Mucosa of rectum (tissue), 2 donors: ENCODE data around the gene MNT.

Experiments used
- H3K27ac ChIP-seq, 2 donors: one replicate each; pipeline ENCODE4 v1.7.0; 2013; ENCODE audit warnings: inconsistent platforms in 2 of 2, low read depth in 2 of 2, low read length in 2 of 2
- H3K27me3 ChIP-seq, 2 donors: one replicate each; pipeline ENCODE4 v1.7.0; 2013; ENCODE audit warnings: low read length in 2 of 2; ENCODE audit not compliant: control insufficient read depth in 2 of 2, insufficient read depth in 2 of 2
- H3K36me3 ChIP-seq, 2 donors: one replicate each; pipeline ENCODE4 v1.7.0; 2013; ENCODE audit warnings: low read length in 2 of 2; ENCODE audit not compliant: control insufficient read depth in 2 of 2, insufficient read depth in 2 of 2
- H3K4me1 ChIP-seq, 2 donors: one replicate each; pipeline ENCODE4 v1.7.0; 2013; ENCODE audit warnings: low read length in 2 of 2, mild to moderate bottlenecking in 1 of 2; ENCODE audit not compliant: control insufficient read depth in 2 of 2, insufficient read depth in 2 of 2
- H3K4me3 ChIP-seq, 2 donors: one replicate each; pipeline ENCODE4 v1.7.0; 2013; ENCODE audit warnings: low read length in 2 of 2
- H3K9ac ChIP-seq, 2 donors: one replicate each; pipeline ENCODE4 v1.7.0; 2013; ENCODE audit warnings: low read length in 2 of 2, low read depth in 1 of 2, mild to moderate bottlenecking in 1 of 2
- H3K9me3 ChIP-seq, 2 donors: one replicate each; pipeline ENCODE4 v1.7.0; 2013; ENCODE audit warnings: low read length in 2 of 2; ENCODE audit not compliant: control insufficient read depth in 2 of 2
- donor health status: healthy.
- donor health status: Normal muscosa, but diverticular disease.

MNT gene

GRCh38 chr17:2335726-2336214 lies 65.1 kb downstream of the MNT start:
- Histone ChIP-seq H3K27me3 (no peaks in the 10 kb centered on the region), H3K9ac (peak overlapping the region; percentile 73 to 88), H3K9me3 (no peaks in the 10 kb centered on the region), H3K4me1 (peaks cover 7 to 9% of the 10 kb centered on the region in 2 donors), H3K27ac (peak overlapping the region in 1 of 2 donors; percentile 87), H3K4me3 (peak overlapping the region; percentile 90 to 98), H3K36me3 (peaks cover 32 to 43% of the 10 kb centered on the region in 2 donors)
